Sigmoid colon (tissue), 7 donors: ENCODE data around the gene CFAP210. TPM values are rescaled to one million over a fixed set of nuclear protein-coding genes. Genes with fewer than 3 reads are reported as not detected.

Experiments
- DNase-seq: peaks from one replicate; pipeline ENCODE4 v3.0.0-alpha.2; 2019
- H3K27ac ChIP-seq, 4 donors: fragments of 200-600 bp; sonication (generic); one replicate each; pipeline ENCODE4 v1.5.1; 2016 to 2019; ENCODE audit warnings: mild to moderate bottlenecking in 1 of 4
- H3K27me3 ChIP-seq, 3 donors: fragments of 200-600 bp; sonication (generic); one replicate each; pipeline ENCODE4 v1.5.1; 2019; ENCODE audit warnings: mild to moderate bottlenecking in 1 of 3
- H3K36me3 ChIP-seq, 4 donors: fragments of 200-600 bp; sonication (generic); one replicate each; pipeline ENCODE4 v1.5.1; 2016 to 2019
- H3K4me1 ChIP-seq, 4 donors: fragments of 200-600 bp; sonication (generic); one replicate each; pipeline ENCODE4 v1.5.1; 2017 to 2019
- H3K4me3 ChIP-seq, 4 donors: fragments of 200-600 bp; sonication (generic); one replicate each; pipeline ENCODE4 v1.5.1; 2017 to 2019; ENCODE audit warnings: mild to moderate bottlenecking in 2 of 4, moderate library complexity in 1 of 4
- H3K9me3 ChIP-seq, 4 donors: fragments of 200-600 bp in 3 of 4; sonication (generic) in 3 of 4; one replicate each; pipeline versions ENCODE4 v1.5.1 to v1.6.1; 2013 to 2019
- CTCF ChIP-seq, 4 experiments: fragments of 450-650 bp in 3 of 4; fragments of 200-600 bp in 1 of 4; IDR thresholded peaks; one replicate each; pipeline ENCODE4 v1.5.1; 2016 to 2019; ENCODE audit warnings: antibody characterized with exemption in 4 of 4, mild to moderate bottlenecking in 3 of 4, moderate library complexity in 2 of 4
- EP300 ChIP-seq, 4 donors: sonication (generic); formaldehyde crosslinking; IDR thresholded peaks; one replicate each; pipeline ENCODE4 v1.6.1; 2017; ENCODE audit warnings: antibody characterized with exemption in 4 of 4
- POLR2A ChIP-seq, 2 donors: fragments of 450-650 bp; IDR thresholded peaks; one replicate each; pipeline ENCODE4 v1.6.1; 2016; ENCODE audit warnings: antibody characterized with exemption in 2 of 2, mild to moderate bottlenecking in 2 of 2, moderate library complexity in 2 of 2
- POLR2AphosphoS5 ChIP-seq, 4 donors: sonication (generic); formaldehyde crosslinking; IDR thresholded peaks; one replicate each; pipeline ENCODE4 v1.6.1; 2017; ENCODE audit warnings: antibody characterized with exemption in 4 of 4
- WGBS, 2 donors: extraction: QIAGEN DNeasy Blood & Tissue Kit; methylation state at CpG; one replicate each; pipeline ENCODE4 v1.1.7; 2013; 5-methylcytosine and 5-hydroxymethylcytosine counted together
- intact Hi-C: fragments of 100-400 bp; cut with DNase I; formaldehyde crosslinking; loops from one replicate; pipeline ENCODE4 v1.15.1; 2023
- polyA plus RNA-seq, 3 donors: library from polyadenylated mRNA; stranded (reverse); fragments of 200-250 nt; gene quantifications; one replicate each; pipeline ENCODE4 v1.2.3, GENCODE V29; 2013
- total RNA-seq, 4 donors: library from RNA; depleted of rRNA; stranded (reverse); fragments of >200 nt; gene quantifications; one replicate each; pipeline ENCODE4 v1.1.0, GENCODE V29; 2016
- donor health status: healthy with polysubstance abuse.
- donor health status: Bipolar disorder and iron deficiency.
- donor health status: healthy.

The CFAP210 gene
- total and polyA plus RNA-seq, 7 donors = 0.04 TPM; not detected in 6

GRCh38 chr2:169662744-169663143 lies 31.5 kb downstream of the CFAP210 start:
- DNase-seq = no peak
- TF ChIP-seq POLR2A (IDR thresholded peaks at IDR 0.05) (no peak), CTCF (IDR thresholded peaks at IDR 0.05) (no peak), EP300 (IDR thresholded peaks at IDR 0.05) (no peak), POLR2AphosphoS5 (IDR thresholded peaks at IDR 0.05) (no peak)
- WGBS, 2 donors = 95 to 99% methylated on average over 1 of the region's 1 CpG
- intact Hi-C loops = no loop called here
- H3K9me3 ChIP-seq = no peaks in the 10 kb centered on the region
- no peak overlapping the region for H3K4me3 ChIP-seq
- H3K4me1 ChIP-seq = no peaks in the 10 kb centered on the region
- H3K27ac ChIP-seq = no peak overlapping the region
- no peaks in the 10 kb centered on the region for H3K27me3 ChIP-seq
- H3K36me3 ChIP-seq = no peaks in the 10 kb centered on the region

- Histone ChIP-seq H3K9me3 (no peaks in the 10 kb centered on the region), H3K36me3 (no peaks in the 10 kb centered on the region), H3K27me3 (peaks cover 0 to 3% (median 0%) of the 10 kb centered on the region in 3 donors), H3K4me3 (no peak overlapping the region), H3K4me1 (no peaks in the 10 kb centered on the region), H3K27ac (no peak overlapping the region)
- no peak for DNase-seq
- WGBS, 2 donors = 76 to 82% methylated on average over 3 of the region's 3 CpGs
- no peak for TF ChIP-seq POLR2A (IDR thresholded peaks at IDR 0.05)
- intact Hi-C loops = no loop called here
Measured at GRCh38 chr2:169661265-169661664, 32.9 kb downstream of the CFAP210 start.

- no peaks in the 10 kb centered on the region for H3K36me3 ChIP-seq
- H3K9me3 ChIP-seq = no peaks in the 10 kb centered on the region
- TF ChIP-seq POLR2AphosphoS5 (IDR thresholded peaks at IDR 0.05) (no peak), CTCF (IDR thresholded peaks at IDR 0.05) (no peak), EP300 (IDR thresholded peaks at IDR 0.05) (no peak), POLR2A (IDR thresholded peaks at IDR 0.05) (no peak)
- H3K4me3 ChIP-seq = no peak overlapping the region
- no peak for DNase-seq
- H3K4me1 ChIP-seq = no peaks in the 10 kb centered on the region
- WGBS, 2 donors = 40 to 89% methylated on average over 1 of the region's 1 CpG
- intact Hi-C loops = no loop called here
- H3K27me3 ChIP-seq = peaks cover 0 to 8% (median 0%) of the 10 kb centered on the region in 3 donors
- H3K27ac ChIP-seq = no peak overlapping the region
Measured at GRCh38 chr2:169659320-169659719, 34.9 kb downstream of the CFAP210 start.

GRCh38 chr2:169658877-169659276 lies 35.3 kb downstream of the CFAP210 start:
- no peaks in the 10 kb centered on the region for H3K36me3 ChIP-seq
- peaks cover 0 to 8% (median 0%) of the 10 kb centered on the region in 3 donors for H3K27me3 ChIP-seq
- no peak for TF ChIP-seq POLR2A (IDR thresholded peaks at IDR 0.05)
- TF ChIP-seq EP300 (IDR thresholded peaks at IDR 0.05) = no peak
- TF ChIP-seq POLR2AphosphoS5 (IDR thresholded peaks at IDR 0.05) = no peak
- no peak for TF ChIP-seq CTCF (IDR thresholded peaks at IDR 0.05)
- H3K4me3 ChIP-seq = no peak overlapping the region
- H3K27ac ChIP-seq = no peak overlapping the region
- H3K9me3 ChIP-seq = no peaks in the 10 kb centered on the region
- intact Hi-C loops = no loop called here
- 97 to 100% methylated on average over 1 of the region's 1 CpG for WGBS, 2 donors
- H3K4me1 ChIP-seq = no peaks in the 10 kb centered on the region
- no peak for DNase-seq

GRCh38 chr2:169656164-169656563 lies 38.0 kb downstream of the CFAP210 start:
- Histone ChIP-seq H3K27ac (no peak overlapping the region), H3K9me3 (no peaks in the 10 kb centered on the region), H3K27me3 (peaks cover 0 to 11% (median 0%) of the 10 kb centered on the region in 3 donors), H3K4me1 (no peaks in the 10 kb centered on the region), H3K4me3 (no peak overlapping the region), H3K36me3 (no peaks in the 10 kb centered on the region)
- intact Hi-C loops = no loop called here
- DNase-seq = no peak
- 76 to 79% methylated on average over 3 of the region's 3 CpGs for WGBS, 2 donors
- TF ChIP-seq POLR2A (IDR thresholded peaks at IDR 0.05) (no peak), CTCF (IDR thresholded peaks at IDR 0.05) (no peak), EP300 (IDR thresholded peaks at IDR 0.05) (no peak), POLR2AphosphoS5 (IDR thresholded peaks at IDR 0.05) (no peak)
